GM12872 (cell line): ENCODE results near the gene PIP5K1B.
A peak's percentile ranks its signal among the peaks of the same experiment; 100 is the strongest.

Experiments
- CTCF ChIP-seq: IDR thresholded peaks from 3 replicates; pipeline ENCODE4 v1.5.1; 2011; ENCODE audit warnings: low read depth, mild to moderate bottlenecking, low read length, moderate library complexity; ENCODE audit not compliant: insufficient read depth

Gene PIP5K1B

GRCh38 chr9:69009708-69010107, 304.7 kb downstream of the PIP5K1B start:
- no peak for TF ChIP-seq CTCF

- TF ChIP-seq CTCF = no peak
These were observed 307.8 kb downstream of the PIP5K1B start for GRCh38 chr9:69012696-69013381.

- TF ChIP-seq CTCF = no peak
These were observed 308.3 kb downstream of the PIP5K1B start for GRCh38 chr9:69013382-69013727.

GRCh38 chr9:69014013-69014412, 309.0 kb downstream of the PIP5K1B start, which contains the start of gene PRKACG:
Gene PRKACG (minus strand): TSS chr9:69014113. CDS start chr9:69014092, 21 bp downstream.
- no peak for TF ChIP-seq CTCF

GRCh38 chr9:69016191-69017096, 311.4 kb downstream of the PIP5K1B start:
- no peak for TF ChIP-seq CTCF

- 0 out of 3 replicates have a peak, but pooled peaks have one; percentile 11 for TF ChIP-seq CTCF
These were observed 313.7 kb downstream of the PIP5K1B start for GRCh38 chr9:69018737-69019136.

- TF ChIP-seq CTCF = no peak
These were observed 314.8 kb downstream of the PIP5K1B start for GRCh38 chr9:69019808-69020207.
